Activated naive CD4-positive, alpha-beta T cell treated with anti-CD3 and anti-CD28 coated beads, Interleukin-2, amount 50 U/mL, for 24 hours (primary cell): ENCODE data around the gene KRT4.

Source experiments
- H3K27ac Mint-ChIP-seq: one replicate; pipeline ENCODE4 v1.8.0; 2021; ENCODE audit warnings: mild to moderate bottlenecking, mixed read lengths
- H3K27me3 Mint-ChIP-seq: one replicate; pipeline ENCODE4 v1.8.0; 2021; ENCODE audit warnings: mixed read lengths
- H3K36me3 Mint-ChIP-seq: one replicate; pipeline ENCODE4 v1.8.0; 2021; ENCODE audit warnings: mixed read lengths
- H3K4me1 Mint-ChIP-seq: one replicate; pipeline ENCODE4 v1.8.0; 2021; ENCODE audit warnings: mixed read lengths
- H3K4me3 Mint-ChIP-seq: one replicate; pipeline ENCODE4 v1.8.0; 2021; ENCODE audit warnings: mild to moderate bottlenecking, mixed read lengths
- H3K9me3 Mint-ChIP-seq: one replicate; pipeline ENCODE4 v1.8.0; 2021; ENCODE audit warnings: mixed read lengths

The KRT4 gene

DNA sequence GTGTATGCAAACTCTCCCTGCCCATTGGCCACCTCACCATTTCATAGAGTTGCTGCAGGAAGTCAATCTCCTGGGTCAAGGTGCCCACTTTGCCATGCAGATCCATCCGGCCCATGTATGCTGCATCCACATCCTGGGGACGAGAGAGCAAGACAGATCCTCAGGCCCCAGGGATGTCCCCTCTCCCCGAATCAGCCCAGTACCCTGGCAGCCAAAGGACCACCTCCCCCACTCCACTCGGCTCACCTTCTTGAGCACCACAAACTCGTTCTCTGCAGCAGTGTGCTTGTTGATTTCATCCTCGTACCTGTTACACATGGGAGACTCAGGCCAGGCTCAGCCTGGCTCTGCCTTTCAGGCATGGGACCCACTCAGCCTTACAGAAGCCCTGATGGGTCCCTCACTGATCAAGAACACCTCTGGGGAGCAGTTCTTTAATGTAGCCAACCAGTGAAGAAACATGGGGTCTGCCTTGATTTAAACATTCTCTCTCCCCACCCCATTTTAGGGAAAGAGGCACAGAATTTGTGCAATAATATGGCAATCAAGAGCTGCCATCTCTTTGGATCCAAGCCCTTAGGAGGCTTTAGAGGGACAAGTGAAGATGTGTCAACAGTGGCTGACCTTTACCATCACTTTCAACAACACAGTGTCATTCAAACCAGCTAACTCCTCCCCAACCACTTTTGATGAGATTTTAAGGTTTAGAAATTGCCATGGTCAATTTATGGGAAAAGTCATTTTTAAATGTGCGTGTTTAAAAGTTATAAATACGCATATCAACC is 16.3 kb upstream of the KRT4 start:
- H3K4me3 Mint-ChIP-seq = no peak overlapping the region
- no peak overlapping the region for H3K27ac Mint-ChIP-seq
- H3K36me3 Mint-ChIP-seq = no peaks in the 10 kb centered on the region
- H3K4me1 Mint-ChIP-seq = peaks cover 16% of the 10 kb centered on the region
- no peaks in the 10 kb centered on the region for H3K27me3 Mint-ChIP-seq
- no peaks in the 10 kb centered on the region for H3K9me3 Mint-ChIP-seq

DNA sequence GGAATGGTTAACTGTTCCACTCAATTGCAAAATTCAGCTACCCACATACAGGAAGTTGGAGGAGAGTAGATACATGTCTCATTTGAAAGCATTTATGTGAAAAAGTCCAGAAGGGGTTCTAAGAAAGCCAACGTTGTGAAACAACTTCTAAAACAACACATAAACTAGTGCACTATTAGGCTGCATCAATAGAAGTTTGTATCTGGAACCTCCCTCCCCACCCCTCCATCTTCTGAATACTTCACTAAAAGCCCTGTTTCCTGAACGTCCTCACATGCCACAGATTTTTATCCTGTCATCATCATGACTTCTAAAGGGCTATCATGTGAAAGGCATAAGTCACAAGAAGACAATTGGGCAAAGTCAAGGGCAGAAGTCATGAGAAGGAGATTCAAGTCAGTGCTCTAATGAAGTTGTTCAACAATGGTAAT is 14.7 kb upstream of the KRT4 start:
- peaks cover 15% of the 10 kb centered on the region for H3K4me1 Mint-ChIP-seq
- no peak overlapping the region for H3K27ac Mint-ChIP-seq
- no peaks in the 10 kb centered on the region for H3K36me3 Mint-ChIP-seq
- no peaks in the 10 kb centered on the region for H3K27me3 Mint-ChIP-seq
- no peaks in the 10 kb centered on the region for H3K9me3 Mint-ChIP-seq
- no peak overlapping the region for H3K4me3 Mint-ChIP-seq

DNA sequence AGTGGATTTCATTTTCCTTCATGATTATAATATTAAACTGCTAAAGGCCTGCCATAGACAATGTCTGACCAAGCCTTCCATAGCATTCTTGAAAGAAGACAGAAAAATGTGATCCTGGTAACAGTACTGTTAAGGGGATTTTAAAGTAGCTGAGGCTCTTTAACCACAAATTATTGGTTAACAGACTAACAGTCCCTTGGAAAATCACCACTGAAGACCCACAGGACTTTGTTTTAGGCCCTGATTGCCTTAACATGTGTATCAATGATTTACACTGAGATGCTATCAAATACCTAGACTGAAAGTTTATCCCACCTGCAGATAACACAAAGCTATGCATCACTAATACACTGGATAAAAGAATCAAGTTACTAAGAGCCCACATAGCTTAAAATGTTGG is 14.2 kb upstream of the KRT4 start:
- no peak overlapping the region for H3K27ac Mint-ChIP-seq
- peaks cover 15% of the 10 kb centered on the region for H3K4me1 Mint-ChIP-seq
- H3K4me3 Mint-ChIP-seq = no peak overlapping the region
- no peaks in the 10 kb centered on the region for H3K36me3 Mint-ChIP-seq
- H3K9me3 Mint-ChIP-seq = no peaks in the 10 kb centered on the region
- no peaks in the 10 kb centered on the region for H3K27me3 Mint-ChIP-seq

DNA sequence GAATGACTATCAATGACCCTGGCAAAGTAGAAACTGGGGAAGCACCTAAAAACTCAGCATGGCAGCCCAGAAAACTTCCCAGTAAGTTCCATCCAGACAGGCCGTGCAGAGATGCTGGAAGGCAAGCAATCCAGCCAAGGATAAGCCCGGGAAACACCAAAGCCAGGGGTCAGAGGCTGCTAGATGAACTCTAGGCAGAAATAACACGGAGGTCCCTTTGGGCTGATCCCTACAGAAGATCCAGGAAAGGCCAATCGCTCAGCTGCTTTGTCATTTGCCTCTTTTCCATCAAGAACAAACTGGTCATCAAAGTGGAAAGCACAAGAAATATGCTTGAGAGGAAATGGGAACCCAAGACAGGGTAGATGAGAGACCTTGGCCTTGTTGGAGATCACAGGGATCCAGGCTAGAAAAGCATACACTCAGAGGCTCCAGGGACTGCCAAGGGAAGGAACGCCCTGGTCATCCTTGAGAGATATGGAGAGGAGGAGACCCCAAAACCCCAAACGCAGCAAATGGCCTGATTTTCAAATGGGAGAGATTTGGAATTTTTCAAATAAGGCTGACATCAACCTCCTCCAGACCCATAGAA is 13.7 kb upstream of the KRT4 start:
- Mint-ChIP-seq H3K27ac (no peak overlapping the region), H3K4me1 (peaks cover 15% of the 10 kb centered on the region), H3K36me3 (no peaks in the 10 kb centered on the region), H3K4me3 (no peak overlapping the region), H3K27me3 (no peaks in the 10 kb centered on the region), H3K9me3 (no peaks in the 10 kb centered on the region)

DNA sequence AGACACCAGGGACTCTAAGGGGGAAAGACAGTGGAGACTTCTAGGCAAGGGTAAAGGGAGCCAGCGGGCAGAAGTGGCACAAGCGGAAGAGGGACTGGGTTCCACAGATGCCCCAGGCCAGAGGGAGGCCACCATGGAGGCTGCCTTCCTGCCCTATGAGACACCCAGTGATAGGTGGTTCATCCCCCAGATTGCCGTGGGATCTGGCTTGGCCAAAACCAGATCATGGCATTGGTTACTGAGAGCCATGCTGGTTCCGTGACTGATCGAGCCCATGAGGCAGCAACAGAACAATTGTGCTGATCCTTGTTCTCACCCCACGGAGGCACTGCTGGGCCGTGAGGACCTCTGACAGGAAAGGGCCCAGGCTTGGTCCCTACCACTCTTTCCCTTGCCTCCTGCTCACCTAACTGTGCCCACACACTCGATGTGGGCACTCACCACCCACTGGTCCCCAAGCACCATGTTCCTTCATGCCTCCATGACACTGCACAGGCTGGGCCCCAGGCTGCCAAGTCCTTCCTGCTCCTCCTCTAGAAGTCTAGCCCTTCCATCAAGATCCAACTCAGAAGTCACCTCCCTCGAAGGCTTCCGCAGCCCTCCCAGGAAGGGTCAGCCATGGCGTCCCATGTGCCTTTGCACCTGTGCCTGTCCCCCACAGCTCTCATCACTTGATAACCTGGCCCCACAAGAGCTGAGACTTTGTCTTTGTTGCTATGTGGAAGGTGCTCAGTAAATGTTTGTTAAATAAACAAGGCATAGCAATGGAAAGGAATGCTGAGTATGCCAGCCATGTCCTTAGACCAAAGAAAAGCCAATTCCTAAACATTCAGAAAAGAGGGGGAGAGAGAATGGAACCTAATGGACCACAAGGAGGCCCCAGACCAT is 12.9 kb upstream of the KRT4 start:
- H3K4me1 Mint-ChIP-seq = peaks cover 15% of the 10 kb centered on the region
- no peak overlapping the region for H3K27ac Mint-ChIP-seq
- no peaks in the 10 kb centered on the region for H3K27me3 Mint-ChIP-seq

DNA sequence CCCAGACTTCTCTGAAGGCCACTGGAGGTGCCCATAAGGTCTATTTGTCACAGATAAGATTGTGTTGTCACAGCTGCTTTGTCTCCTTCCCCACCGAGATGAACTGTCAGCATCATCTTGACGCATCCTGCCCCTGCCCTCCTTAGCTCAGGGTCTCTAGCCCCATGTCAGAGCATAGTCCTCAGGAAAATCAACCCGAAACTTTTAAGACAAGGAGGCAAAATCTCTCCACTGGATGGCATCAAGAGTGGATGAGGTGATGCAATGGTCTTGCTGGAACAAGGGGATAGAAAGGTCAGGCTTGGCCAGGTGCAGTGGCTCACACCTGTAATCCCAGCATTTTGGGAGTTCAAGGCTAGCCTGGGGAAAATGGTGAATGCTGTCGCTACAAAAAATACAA is 12.0 kb upstream of the KRT4 start:
- Mint-ChIP-seq H3K36me3 (no peaks in the 10 kb centered on the region), H3K9me3 (no peaks in the 10 kb centered on the region), H3K27me3 (no peaks in the 10 kb centered on the region)

More for the DNA sequence above, 12.9 kb upstream of the KRT4 start:
- no peak overlapping the region for H3K4me3 Mint-ChIP-seq
- H3K9me3 Mint-ChIP-seq = no peaks in the 10 kb centered on the region
- H3K36me3 Mint-ChIP-seq = no peaks in the 10 kb centered on the region

DNA sequence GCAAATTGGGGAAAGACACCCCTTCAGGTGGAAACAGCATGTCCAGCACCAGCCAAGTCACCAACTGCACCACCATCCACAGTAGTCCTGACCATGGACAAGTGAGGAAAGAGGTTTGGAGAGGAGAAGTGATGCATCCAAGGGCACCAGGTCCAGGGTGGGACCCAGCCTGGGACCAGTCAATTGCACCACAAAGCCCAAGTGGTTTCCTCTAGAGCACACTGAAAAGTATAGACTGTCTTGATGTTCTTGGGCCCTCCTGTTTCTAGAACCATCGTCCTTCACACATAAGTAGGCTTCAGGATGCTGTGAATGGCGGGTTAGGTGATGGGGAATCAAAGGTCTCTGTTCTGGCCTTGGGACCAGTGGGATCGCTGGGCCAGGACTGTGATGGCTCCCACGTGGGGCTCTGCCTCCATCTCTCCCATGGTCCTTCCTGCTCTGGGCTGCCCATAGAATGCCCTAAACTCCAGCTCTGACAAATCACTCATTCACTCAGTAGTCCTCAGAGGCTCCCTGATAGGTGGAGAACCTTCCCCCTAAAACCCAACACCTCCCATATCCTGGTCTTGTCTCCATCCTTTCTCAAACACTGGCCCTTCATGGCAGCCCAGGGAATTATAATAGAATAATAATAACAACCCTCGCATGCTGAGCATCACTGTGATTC is 11.0 kb upstream of the KRT4 start:
- Mint-ChIP-seq H3K9me3 (no peaks in the 10 kb centered on the region), H3K27me3 (no peaks in the 10 kb centered on the region), H3K4me1 (peaks cover 12% of the 10 kb centered on the region), H3K4me3 (no peak overlapping the region), H3K27ac (no peak overlapping the region), H3K36me3 (no peaks in the 10 kb centered on the region)

More for the DNA sequence above, 12.0 kb upstream of the KRT4 start:
- no peak overlapping the region for H3K4me3 Mint-ChIP-seq
- H3K4me1 Mint-ChIP-seq = peaks cover 15% of the 10 kb centered on the region
- no peak overlapping the region for H3K27ac Mint-ChIP-seq

DNA sequence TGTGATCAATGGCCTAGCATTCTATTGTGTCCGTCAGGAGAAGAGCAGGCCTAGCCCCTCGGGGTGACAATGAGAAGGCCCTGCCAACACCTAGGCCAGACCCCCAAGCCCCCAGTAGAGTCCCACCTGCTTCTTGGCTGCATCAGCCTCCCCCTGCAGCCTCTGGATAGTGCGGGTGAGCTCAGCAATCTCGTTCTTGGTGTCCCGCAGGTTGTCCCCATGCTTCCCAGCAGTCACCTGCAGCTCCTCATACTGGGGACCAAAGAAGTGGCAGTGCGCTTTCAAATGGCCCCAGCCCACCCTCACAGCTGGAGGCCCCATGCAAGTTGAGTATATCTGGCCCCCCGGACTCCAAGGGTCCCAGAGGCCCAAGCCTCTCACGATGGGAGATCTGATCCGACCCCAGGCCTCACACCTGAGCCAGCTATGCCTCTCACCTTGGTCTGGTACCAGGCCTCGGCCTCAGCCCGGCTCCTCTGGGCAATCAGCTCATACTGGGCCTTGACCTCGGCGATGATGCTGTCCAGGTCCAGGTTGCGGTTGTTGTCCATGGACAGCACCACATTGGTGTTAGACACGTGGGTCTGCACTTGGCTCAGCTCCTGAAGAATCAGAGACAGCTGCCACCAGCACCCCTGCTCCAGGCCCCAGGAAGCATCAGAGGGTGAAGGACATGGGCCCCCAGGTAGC is 10.0 kb upstream of the KRT4 start:
- no peak overlapping the region for H3K27ac Mint-ChIP-seq
- no peaks in the 10 kb centered on the region for H3K27me3 Mint-ChIP-seq
- no peaks in the 10 kb centered on the region for H3K36me3 Mint-ChIP-seq
- no peak overlapping the region for H3K4me3 Mint-ChIP-seq
- no peaks in the 10 kb centered on the region for H3K9me3 Mint-ChIP-seq
- H3K4me1 Mint-ChIP-seq = peaks cover 8% of the 10 kb centered on the region

DNA sequence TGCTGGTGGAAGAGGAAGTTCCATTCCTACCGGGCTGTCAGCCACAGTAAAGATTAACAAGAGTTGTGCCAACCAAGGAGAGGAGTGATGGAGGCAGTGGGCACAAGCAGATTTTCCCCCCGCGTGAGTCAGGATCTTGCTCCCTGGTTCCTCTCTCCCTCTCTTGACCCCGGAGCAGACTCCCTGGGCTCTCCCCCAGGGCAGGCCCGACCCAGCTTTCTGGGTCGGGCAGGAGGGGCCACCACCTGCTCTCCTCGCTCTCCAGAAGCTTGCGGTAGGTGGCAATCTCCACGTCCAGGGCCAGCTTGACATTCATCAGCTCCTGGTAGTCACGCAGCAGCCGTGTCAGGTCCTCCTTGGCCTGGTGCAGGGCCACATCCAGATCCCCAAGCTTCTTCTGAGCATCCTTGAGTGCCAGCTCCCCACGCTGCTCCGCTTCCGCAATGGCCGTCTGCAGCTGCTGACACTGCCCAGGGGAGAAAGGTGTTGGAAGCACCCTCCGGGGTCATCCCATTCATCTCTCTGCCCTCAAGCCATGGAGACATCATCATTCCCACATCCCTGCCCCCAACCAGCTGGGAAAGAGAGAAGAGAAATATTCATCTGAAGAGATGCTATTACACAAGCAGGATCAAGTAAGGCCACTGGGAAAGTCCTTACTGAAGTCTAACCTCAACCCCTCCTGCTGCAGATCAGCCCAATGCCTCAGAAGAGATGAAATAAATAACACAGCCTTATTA is 9.0 kb upstream of the KRT4 start:
- no peaks in the 10 kb centered on the region for H3K9me3 Mint-ChIP-seq
- H3K36me3 Mint-ChIP-seq = no peaks in the 10 kb centered on the region
- H3K27ac Mint-ChIP-seq = no peak overlapping the region
- H3K4me1 Mint-ChIP-seq = peaks cover 8% of the 10 kb centered on the region
- no peaks in the 10 kb centered on the region for H3K27me3 Mint-ChIP-seq
- H3K4me3 Mint-ChIP-seq = no peak overlapping the region

DNA sequence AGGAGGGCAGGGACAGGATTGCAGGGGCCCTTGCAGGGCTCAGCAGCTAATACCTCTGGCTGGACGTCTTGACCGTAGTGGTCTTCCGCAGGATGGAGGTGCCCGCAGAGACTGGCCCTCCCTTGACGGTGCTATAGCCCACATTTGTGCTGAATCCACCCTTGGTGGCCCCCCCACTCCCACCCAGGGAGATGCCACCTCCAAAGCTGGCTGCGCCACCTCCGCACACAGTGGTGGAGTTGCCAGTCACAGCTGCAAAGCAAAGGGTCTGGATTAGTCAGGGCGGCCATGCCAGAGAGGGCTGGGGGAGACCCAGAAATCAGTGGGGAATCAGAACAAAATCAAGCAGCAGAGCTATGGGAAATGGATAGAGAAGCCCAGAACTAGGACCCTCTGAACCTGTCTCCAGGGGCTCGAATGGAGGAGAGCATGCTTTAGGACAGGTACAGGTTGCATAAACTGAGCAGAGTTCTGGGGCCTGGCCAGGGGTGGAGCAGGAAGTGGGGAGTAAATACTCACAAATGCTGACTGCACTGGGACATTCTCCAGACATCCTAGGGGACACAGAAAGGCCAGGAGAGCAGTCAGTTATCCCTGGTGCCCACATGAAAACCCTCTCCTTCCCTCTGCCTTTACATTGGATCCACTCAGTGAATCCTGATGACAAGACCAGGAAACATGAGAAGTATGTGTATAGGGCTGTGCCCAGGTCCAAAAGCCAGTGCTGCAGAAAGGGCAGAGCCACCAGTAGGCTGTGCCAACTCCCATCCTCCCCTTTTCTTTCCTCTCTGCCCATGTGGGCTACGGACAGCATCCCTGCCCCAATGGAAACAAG is 8.1 kb upstream of the KRT4 start:
- Mint-ChIP-seq H3K27ac (no peak overlapping the region), H3K9me3 (no peaks in the 10 kb centered on the region), H3K36me3 (no peaks in the 10 kb centered on the region), H3K4me1 (peaks cover 16% of the 10 kb centered on the region), H3K27me3 (no peaks in the 10 kb centered on the region), H3K4me3 (no peak overlapping the region)

DNA sequence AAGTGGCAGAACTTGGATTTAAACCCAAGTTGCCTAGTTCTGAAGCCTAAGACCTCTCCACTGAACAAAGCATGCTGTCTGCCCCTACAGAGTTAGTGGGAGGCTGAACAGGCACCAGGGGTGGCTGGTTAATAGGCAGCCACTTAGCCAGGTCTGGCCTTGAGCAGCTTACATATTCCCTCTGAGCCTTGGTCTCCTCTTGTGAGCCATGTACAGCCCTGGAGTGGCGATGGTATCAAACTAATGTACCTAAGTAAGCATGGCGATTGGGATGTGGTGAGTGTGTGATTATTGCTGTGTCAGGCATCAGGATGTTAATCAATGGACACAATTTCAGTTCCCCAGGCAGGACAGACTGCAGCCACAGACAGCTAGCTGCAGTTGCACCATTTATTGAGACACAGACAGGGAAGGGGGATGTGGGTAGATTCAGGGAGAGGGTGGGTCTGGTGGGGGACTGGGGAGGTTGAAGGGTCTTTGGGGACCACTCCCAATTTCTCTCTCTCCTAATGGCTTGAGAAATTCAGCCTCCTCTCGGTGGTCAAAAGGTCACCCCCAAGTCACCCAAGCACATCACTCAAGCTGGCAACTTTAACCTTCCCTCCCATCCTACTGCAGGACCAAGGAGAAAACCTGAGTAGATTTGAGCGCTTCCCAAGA is 7.3 kb upstream of the KRT4 start:
- Mint-ChIP-seq H3K9me3 (no peaks in the 10 kb centered on the region), H3K4me1 (peaks cover 16% of the 10 kb centered on the region), H3K27ac (no peak overlapping the region), H3K36me3 (no peaks in the 10 kb centered on the region), H3K4me3 (no peak overlapping the region), H3K27me3 (no peaks in the 10 kb centered on the region)

DNA sequence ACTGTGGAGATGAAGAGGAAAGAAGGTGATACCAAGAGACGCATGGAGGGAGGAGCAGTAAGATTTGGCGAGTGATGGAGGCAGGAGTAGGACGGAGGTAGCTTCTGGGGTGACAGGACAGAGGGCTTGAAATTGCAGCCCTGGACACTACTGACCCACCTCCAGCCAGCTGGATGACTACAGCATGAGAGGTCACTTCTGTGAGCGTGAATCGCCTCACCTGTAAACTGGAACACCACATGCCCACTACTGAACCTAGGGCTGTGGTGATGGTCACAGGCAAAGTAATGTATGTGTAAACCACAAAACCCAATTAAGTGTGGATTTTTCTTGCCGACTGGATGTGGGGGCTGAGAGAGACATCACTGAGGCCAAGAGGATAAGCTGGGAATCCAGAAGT is 6.6 kb upstream of the KRT4 start:
- Mint-ChIP-seq H3K36me3 (no peaks in the 10 kb centered on the region), H3K4me3 (no peak overlapping the region), H3K27ac (no peak overlapping the region), H3K27me3 (no peaks in the 10 kb centered on the region), H3K9me3 (no peaks in the 10 kb centered on the region), H3K4me1 (peaks cover 16% of the 10 kb centered on the region)

DNA sequence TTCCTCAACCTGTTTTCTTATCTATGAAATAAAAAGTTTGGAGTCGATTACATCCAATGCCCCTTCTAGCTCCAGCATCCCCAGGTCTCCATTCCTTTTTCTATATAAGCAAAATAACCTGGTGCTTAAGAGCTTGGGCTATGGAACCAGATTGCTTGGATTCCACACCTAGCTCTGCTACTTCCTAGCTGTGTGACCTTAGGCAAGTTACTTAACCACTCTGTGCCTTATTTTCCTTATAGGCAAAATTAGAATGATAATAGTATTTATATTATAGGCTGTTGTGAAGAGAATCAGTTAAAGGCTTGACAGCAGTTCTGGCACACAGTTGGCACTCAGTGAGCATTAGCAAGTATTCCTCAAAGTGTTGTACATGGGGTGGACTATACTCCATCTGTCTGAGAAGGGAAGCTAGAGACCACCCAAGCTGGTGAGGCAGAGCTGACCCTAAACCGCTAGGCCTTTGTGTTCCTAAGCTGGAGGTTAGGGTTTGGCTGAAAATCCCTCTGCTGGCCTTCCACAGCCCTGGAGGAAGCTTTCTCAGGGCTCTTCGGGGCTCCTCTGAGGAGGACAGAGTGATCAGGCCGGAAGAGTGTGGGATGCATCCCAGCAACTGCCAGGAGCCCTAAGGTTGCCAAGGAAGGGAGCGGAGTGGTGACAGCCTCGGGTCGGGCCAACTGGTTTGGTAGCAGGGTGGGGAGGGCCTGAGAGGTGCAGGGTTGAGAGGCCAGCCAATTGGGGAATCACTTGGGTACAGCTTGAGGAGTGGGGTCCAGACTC is 6.0 kb upstream of the KRT4 start:
- Mint-ChIP-seq H3K36me3 (no peaks in the 10 kb centered on the region), H3K4me3 (no peak overlapping the region), H3K27me3 (no peaks in the 10 kb centered on the region), H3K4me1 (peaks cover 16% of the 10 kb centered on the region), H3K9me3 (no peaks in the 10 kb centered on the region), H3K27ac (no peak overlapping the region)
